OCI-LY3 (cell line): ENCODE measurements around the gene PLA2G1B.

Source experiments
- H2AFZ ChIP-seq: fragments of 200-600, 300-600 bp; shearing (Covaris generic); 2 replicates; pipeline ENCODE4 v1.6.0; 2014; ENCODE audit warnings: antibody characterized with exemption, low read depth, low read length
- H3K27ac ChIP-seq: fragments of 200-600, 300-600 bp; sonication (generic); 2 replicates; pipeline ENCODE4 v1.5.1; 2014; ENCODE audit warnings: mild to moderate bottlenecking, low read length, moderate library complexity, mixed read lengths
- H3K27me3 ChIP-seq: fragments of 200-600, 300-600 bp; sonication (generic); 2 replicates; pipeline ENCODE4 v1.6.1; 2014; ENCODE audit warnings: low read depth, low read length, mixed read lengths
- H3K36me3 ChIP-seq: fragments of 200-600, 300-600 bp; sonication (generic); replicated peaks from 2 replicates; pipeline ENCODE3; 2014; ENCODE audit warnings: low read depth, low read length, mixed read lengths
- H3K4me1 ChIP-seq: fragments of 300-600, 200-600 bp; sonication (generic); 2 replicates; pipeline ENCODE4 v1.6.1; 2014; ENCODE audit warnings: low read length, mixed read lengths
- H3K4me2 ChIP-seq: fragments of 200-600, 300-600 bp; sonication (generic); 2 replicates; pipeline ENCODE4 v1.6.1; 2014; ENCODE audit warnings: low read length, mixed read lengths
- H3K4me3 ChIP-seq: fragments of 300-600, 200-600 bp; sonication (generic); 2 replicates; pipeline ENCODE4 v1.5.1; 2014; ENCODE audit warnings: antibody characterized with exemption, mild to moderate bottlenecking, low read length, moderate library complexity
- H3K79me2 ChIP-seq: fragments of 300-600, 200-600 bp; shearing (Covaris generic); 2 replicates; pipeline ENCODE4 v1.6.1; 2014; ENCODE audit warnings: mild to moderate bottlenecking, low read length, mixed read lengths
- H3K9ac ChIP-seq: fragments of 300-600, 200-600 bp; shearing (Covaris generic); 2 replicates; pipeline ENCODE4 v1.6.0; 2014; ENCODE audit warnings: mild to moderate bottlenecking, low read length, moderate library complexity
- H3K9me3 ChIP-seq: fragments of 200-600, 300-600 bp; shearing (Covaris generic); 2 replicates; pipeline ENCODE4 v1.6.1; 2014; ENCODE audit warnings: low read length, mixed read lengths; ENCODE audit not compliant: insufficient read depth
- H4K20me1 ChIP-seq: fragments of 200-600, 300-600 bp; sonication (generic); 2 replicates; pipeline ENCODE4 v1.6.1; 2016; ENCODE audit warnings: low read length, mixed read lengths; ENCODE audit not compliant: insufficient read depth
- CTCF ChIP-seq: fragments of 200-600, 300-600 bp; sonication (generic); IDR thresholded peaks from 2 replicates; pipeline ENCODE4 v1.5.1; 2014; ENCODE audit warnings: antibody characterized with exemption, low read length, low read depth
- EZH2phosphoT487 ChIP-seq: fragments of 200-600 bp; shearing (Covaris generic); IDR thresholded peaks from 2 replicates; pipeline ENCODE4 v1.6.1; 2018; ENCODE audit warnings: antibody characterized with exemption, mixed run types, low read depth

The PLA2G1B gene

GRCh38 chr12:120353136-120353535, 25.6 kb upstream of the PLA2G1B start:
- Histone ChIP-seq H4K20me1 (no peaks in the 10 kb centered on the region), H3K27ac (no peak overlapping the region), H3K36me3 (no peaks in the 10 kb centered on the region), H3K9me3 (no peaks in the 10 kb centered on the region), H3K79me2 (no peaks in the 10 kb centered on the region), H2AFZ (no peak overlapping the region), H3K4me2 (no peak overlapping the region), H3K4me1 (no peaks in the 10 kb centered on the region), H3K9ac (no peak overlapping the region), H3K27me3 (no peaks in the 10 kb centered on the region), H3K4me3 (no peak overlapping the region)
- TF ChIP-seq EZH2phosphoT487 (no peak), CTCF (no peak)

- Histone ChIP-seq H4K20me1 (no peaks in the 10 kb centered on the region), H3K9ac (no peak overlapping the region), H3K27me3 (no peaks in the 10 kb centered on the region), H3K4me1 (no peaks in the 10 kb centered on the region), H3K4me2 (no peak overlapping the region), H2AFZ (no peak overlapping the region), H3K9me3 (no peaks in the 10 kb centered on the region), H3K27ac (no peak overlapping the region), H3K79me2 (no peaks in the 10 kb centered on the region), H3K4me3 (no peak overlapping the region), H3K36me3 (no peaks in the 10 kb centered on the region)
- TF ChIP-seq CTCF (no peak), EZH2phosphoT487 (no peak)
Observed at GRCh38 chr12:120352117-120352516, 24.5 kb upstream of the PLA2G1B start.

- no peak overlapping the region for H2AFZ ChIP-seq
- H3K36me3 ChIP-seq = no peaks in the 10 kb centered on the region
- no peaks in the 10 kb centered on the region for H3K27me3 ChIP-seq
- H3K27ac ChIP-seq = no peak overlapping the region
- TF ChIP-seq CTCF = no peak
- no peak for TF ChIP-seq EZH2phosphoT487
- no peaks in the 10 kb centered on the region for H3K79me2 ChIP-seq
- no peak overlapping the region for H3K4me2 ChIP-seq
- no peak overlapping the region for H3K4me3 ChIP-seq
- H3K9me3 ChIP-seq = no peaks in the 10 kb centered on the region
- no peak overlapping the region for H3K9ac ChIP-seq
- no peaks in the 10 kb centered on the region for H4K20me1 ChIP-seq
- no peaks in the 10 kb centered on the region for H3K4me1 ChIP-seq
Observed at GRCh38 chr12:120350576-120351350, 23.2 kb upstream of the PLA2G1B start.

- Histone ChIP-seq H3K27me3 (no peaks in the 10 kb centered on the region), H3K4me2 (no peak overlapping the region), H2AFZ (no peak overlapping the region), H3K79me2 (no peaks in the 10 kb centered on the region), H3K9me3 (no peaks in the 10 kb centered on the region), H3K36me3 (no peaks in the 10 kb centered on the region), H3K27ac (no peak overlapping the region), H3K4me3 (no peak overlapping the region), H3K4me1 (no peaks in the 10 kb centered on the region), H3K9ac (no peak overlapping the region), H4K20me1 (no peaks in the 10 kb centered on the region)
- TF ChIP-seq EZH2phosphoT487 = no peak
- TF ChIP-seq CTCF = no peak
Observed at GRCh38 chr12:120347766-120348165, 20.2 kb upstream of the PLA2G1B start.
